Upper lobe of left lung (tissue), 4 donors: ENCODE results near the gene ZNF648.

ENCODE experiments used
- CTCF ChIP-seq, 6 experiments: fragments of 450-650 bp in 4 of 6; fragments of 200-600 bp in 2 of 6; sonication (generic) in 2 of 6; IDR thresholded peaks; one replicate each; pipeline ENCODE4 v1.5.1; 2016 to 2019; ENCODE audit warnings: antibody characterized with exemption in 6 of 6
- EP300 ChIP-seq, 4 donors: sonication (generic); formaldehyde crosslinking; IDR thresholded peaks; one replicate each; pipeline ENCODE4 v1.5.1; 2017; ENCODE audit warnings: antibody characterized with exemption in 4 of 4, control low read depth in 2 of 4
- POLR2A ChIP-seq, 4 donors: fragments of 450-650 bp; IDR thresholded peaks; one replicate each; pipeline ENCODE4 v1.5.1; 2016 to 2017; ENCODE audit warnings: antibody characterized with exemption in 4 of 4, mild to moderate bottlenecking in 2 of 4
- POLR2AphosphoS5 ChIP-seq, 2 donors: sonication (generic); formaldehyde crosslinking; IDR thresholded peaks; one replicate each; pipeline ENCODE4 v1.5.1; 2017; ENCODE audit warnings: antibody characterized with exemption in 2 of 2

GRCh38 chr1:182092336-182092735 lies 30.8 kb upstream of the ZNF648 start:
- TF ChIP-seq EP300 (IDR thresholded peaks at IDR 0.05) (no peak), CTCF (IDR thresholded peaks at IDR 0.05) (no peak), POLR2AphosphoS5 (IDR thresholded peaks at IDR 0.05) (no peak), POLR2A (IDR thresholded peaks at IDR 0.05) (no peak)
